Activated naive CD4-positive, alpha-beta T cell treated with anti-CD3 and anti-CD28 coated beads for 36 hours (primary cell): ENCODE measurements around the gene EIF4G1. TPM values are rescaled to one million over a fixed set of nuclear protein-coding genes. Genes with fewer than 3 reads are reported as not detected.
A peak's percentile ranks its signal among the peaks of the same experiment; 100 is the strongest.
"Not testable (repeated sequence)": the region's sequence is repeated elsewhere in the genome, so short reads cannot be mapped to it uniquely, and the experiment has no call there.

ENCODE experiments used
- CTCF ChIA-PET: fragments of 350-600 bp; sonication (Branson Sonifier 250); formaldehyde crosslinking; loops from one replicate; lab custom pipeline; 2021; ENCODE audit warnings: antibody characterized with exemption; lab: Charles Lee
- DNase-seq: peaks from one replicate; pipeline ENCODE4 v3.0.0-alpha.2; 2020
- H3K27ac Mint-ChIP-seq: one replicate; pipeline ENCODE4 v1.8.0; 2021; ENCODE audit warnings: mild to moderate bottlenecking, mixed read lengths
- H3K27me3 Mint-ChIP-seq: one replicate; pipeline ENCODE4 v1.8.0; 2021; ENCODE audit warnings: low read depth, mixed read lengths
- H3K36me3 Mint-ChIP-seq: one replicate; pipeline ENCODE4 v1.8.0; 2021; ENCODE audit warnings: low read depth, mixed read lengths
- H3K4me1 Mint-ChIP-seq: one replicate; pipeline ENCODE4 v1.8.0; 2021; ENCODE audit warnings: low read depth, mixed read lengths
- H3K4me3 Mint-ChIP-seq: one replicate; pipeline ENCODE4 v1.8.0; 2021; ENCODE audit warnings: mild to moderate bottlenecking, moderate library complexity, mixed read lengths
- H3K9me3 Mint-ChIP-seq: one replicate; pipeline ENCODE4 v1.8.0; 2021; ENCODE audit warnings: mixed read lengths
- intact Hi-C: fragments of 100-400 bp; cut with micrococcal nuclease; formaldehyde crosslinking; loops from one replicate; pipeline ENCODE4 v1.15.1; 2023
- total RNA-seq, 2 experiments: library from RNA; stranded (reverse); gene quantifications; one replicate each; pipeline ENCODE4 v1.2.3, GENCODE V29; 2021

Gene EIF4G1
- 100 to 1,000 TPM; 345 to 375 TPM for total RNA-seq

GRCh38 chr3:184314363-184314699 lies at the start of gene EIF4G1:
Gene EIF4G1 (plus strand): TSS chr3:184314606. CDS start chr3:184315797, 1,191 bp downstream.
- Mint-ChIP-seq H3K36me3 (peaks cover 30% of the 10 kb centered on the region), H3K27me3 (no peaks in the 10 kb centered on the region)

GRCh38 chr3:184267249-184267648 lies 47.2 kb upstream of the EIF4G1 start:
- H3K4me1 Mint-ChIP-seq, DNase-seq, H3K27ac Mint-ChIP-seq, intact Hi-C loops, H3K4me3 Mint-ChIP-seq, H3K9me3 Mint-ChIP-seq, H3K36me3 Mint-ChIP-seq: not testable (repeated sequence)
- H3K27me3 Mint-ChIP-seq, result peaks cover 27% of the 10 kb centered on the region
- CTCF ChIA-PET, result interaction anchor here (3.2 kb wide), 1 partner anchor 40 kb away, joined by 10 read pairs; no protein-coding TSS in a partner anchor

More at GRCh38 chr3:184314363-184314699, at the start of gene EIF4G1:
- CTCF ChIA-PET, result no interaction called here
- Mint-ChIP-seq H3K27ac (peak within 1 kb of the TSS; percentile 90), H3K9me3 (no peaks in the 10 kb centered on the region), H3K4me1 (peaks cover 29% of the 10 kb centered on the region), H3K4me3 (peak within 1 kb of the TSS; percentile 86)
- intact Hi-C loops, result loop anchor here (1.0 kb wide), 5 partner anchors 15 to 140 kb away; partner anchors contain the start of genes AP2M1, EEF1AKMT4 and PSMD2
- peak; percentile 93 for DNase-seq

GRCh38 chr3:184272269-184272668 lies 42.1 kb upstream of the EIF4G1 start:
- Mint-ChIP-seq H3K27me3 (peaks cover 34% of the 10 kb centered on the region), H3K36me3 (no peaks in the 10 kb centered on the region), H3K9me3 (peaks cover under 1% of the 10 kb centered on the region), H3K4me1 (peaks cover 4% of the 10 kb centered on the region), H3K4me3 (no peak overlapping the region), H3K27ac (no peak overlapping the region)
- intact Hi-C loops, result no loop called here
- CTCF ChIA-PET, result interaction anchor here (0.6 kb wide), 1 partner anchor 285 kb away, joined by 3 read pairs; no protein-coding TSS in a partner anchor
- no peak for DNase-seq

- DNase-seq, result no peak
- H3K36me3 Mint-ChIP-seq, result no peaks in the 10 kb centered on the region
- intact Hi-C loops, result no loop called here
- H3K27me3 Mint-ChIP-seq, result peaks cover 44% of the 10 kb centered on the region
- no peaks in the 10 kb centered on the region for H3K9me3 Mint-ChIP-seq
- CTCF ChIA-PET, result no interaction called here
- H3K4me3 Mint-ChIP-seq, result no peak overlapping the region
- H3K27ac Mint-ChIP-seq, result no peak overlapping the region
- H3K4me1 Mint-ChIP-seq, result peaks cover 4% of the 10 kb centered on the region
Observed at GRCh38 chr3:184275381-184275701, 39.1 kb upstream of the EIF4G1 start.

GRCh38 chr3:184275961-184276910 lies 38.2 kb upstream of the EIF4G1 start, which contains the start of gene ECE2:
Gene ECE2 (plus strand): TSS chr3:184276022. CDS start chr3:184276154, 132 bp downstream.
- CTCF ChIA-PET, result no interaction called here
- intact Hi-C loops, result no loop called here
- H3K4me1 Mint-ChIP-seq, result peaks cover 4% of the 10 kb centered on the region
- no peak within 1 kb of the TSS for H3K4me3 Mint-ChIP-seq
- H3K36me3 Mint-ChIP-seq, result no peaks in the 10 kb centered on the region
- DNase-seq, result no peak
- H3K27me3 Mint-ChIP-seq, result peaks cover 43% of the 10 kb centered on the region
- H3K27ac Mint-ChIP-seq, result no peak within 1 kb of the TSS
- no peaks in the 10 kb centered on the region for H3K9me3 Mint-ChIP-seq

GRCh38 chr3:184277366-184277765 lies 37.0 kb upstream of the EIF4G1 start:
- CTCF ChIA-PET, result no interaction called here
- Mint-ChIP-seq H3K27ac (no peak overlapping the region), H3K9me3 (no peaks in the 10 kb centered on the region), H3K36me3 (no peaks in the 10 kb centered on the region), H3K27me3 (peaks cover 36% of the 10 kb centered on the region), H3K4me1 (peaks cover 4% of the 10 kb centered on the region), H3K4me3 (no peak overlapping the region)
- no peak for DNase-seq
- intact Hi-C loops, result no loop called here

GRCh38 chr3:184282941-184283340 lies 31.5 kb upstream of the EIF4G1 start:
- no peaks in the 10 kb centered on the region for H3K36me3 Mint-ChIP-seq
- no peaks in the 10 kb centered on the region for H3K9me3 Mint-ChIP-seq
- intact Hi-C loops, result no loop called here
- H3K4me1 Mint-ChIP-seq, result no peaks in the 10 kb centered on the region
- peaks cover 10% of the 10 kb centered on the region for H3K27me3 Mint-ChIP-seq
- CTCF ChIA-PET, result interaction anchor here (0.6 kb wide), 1 partner anchor 36 kb away, joined by 3 read pairs; no protein-coding TSS in a partner anchor
- no peak overlapping the region for H3K27ac Mint-ChIP-seq
- no peak for DNase-seq
- H3K4me3 Mint-ChIP-seq, result no peak overlapping the region

GRCh38 chr3:184283681-184284080 lies 30.7 kb upstream of the EIF4G1 start:
- intact Hi-C loops, result no loop called here
- no peak overlapping the region for H3K27ac Mint-ChIP-seq
- H3K9me3 Mint-ChIP-seq, result no peaks in the 10 kb centered on the region
- no peak for DNase-seq
- CTCF ChIA-PET, result interaction anchor here (2.5 to 4.0 kb wide), 2 partner anchors 54 to 56 kb away, joined by 9 to 25 read pairs; partner anchors contain the start of gene VWA5B2
- no peak overlapping the region for H3K4me3 Mint-ChIP-seq
- H3K27me3 Mint-ChIP-seq, result peaks cover 5% of the 10 kb centered on the region
- no peaks in the 10 kb centered on the region for H3K4me1 Mint-ChIP-seq
- no peaks in the 10 kb centered on the region for H3K36me3 Mint-ChIP-seq

GRCh38 chr3:184284696-184285095 lies 29.7 kb upstream of the EIF4G1 start:
- intact Hi-C loops, result no loop called here
- no peaks in the 10 kb centered on the region for H3K36me3 Mint-ChIP-seq
- peaks cover 4% of the 10 kb centered on the region for H3K27me3 Mint-ChIP-seq
- no peak overlapping the region for H3K27ac Mint-ChIP-seq
- peak; percentile 55 for DNase-seq
- H3K4me3 Mint-ChIP-seq, result no peak overlapping the region
- no peaks in the 10 kb centered on the region for H3K9me3 Mint-ChIP-seq
- H3K4me1 Mint-ChIP-seq, result no peaks in the 10 kb centered on the region
- CTCF ChIA-PET, result interaction anchor here (2.5 to 4.0 kb wide), 2 partner anchors 55 to 58 kb away, joined by 9 to 25 read pairs; partner anchors contain the start of gene VWA5B2

- peak; percentile 79 for DNase-seq
- Mint-ChIP-seq H3K27me3 (peaks cover 4% of the 10 kb centered on the region), H3K9me3 (no peaks in the 10 kb centered on the region), H3K27ac (no peak overlapping the region), H3K4me3 (no peak overlapping the region), H3K4me1 (no peaks in the 10 kb centered on the region), H3K36me3 (no peaks in the 10 kb centered on the region)
- intact Hi-C loops, result loop anchor here (1.0 to 2.0 kb wide), 5 partner anchors 39 to 394 kb away; no protein-coding TSS in a partner anchor
- CTCF ChIA-PET, result interaction anchor here (0.5 to 4.9 kb wide), 11 partner anchors 9 to 466 kb away, joined by 3 to 34 read pairs (median 3); partner anchors contain the start of gene EEF1AKMT4
Observed at GRCh38 chr3:184289426-184289938, 24.9 kb upstream of the EIF4G1 start.

- peaks cover 4% of the 10 kb centered on the region for H3K27me3 Mint-ChIP-seq
Observed at GRCh38 chr3:184290331-184290730, 24.1 kb upstream of the EIF4G1 start.

GRCh38 chr3:184291044-184291737 lies 23.2 kb upstream of the EIF4G1 start:
- intact Hi-C loops, result no loop called here
- Mint-ChIP-seq H3K4me1 (no peaks in the 10 kb centered on the region), H3K27me3 (peaks cover under 1% of the 10 kb centered on the region), H3K27ac (no peak overlapping the region), H3K4me3 (no peak overlapping the region), H3K36me3 (no peaks in the 10 kb centered on the region), H3K9me3 (no peaks in the 10 kb centered on the region)
- no peak for DNase-seq
- CTCF ChIA-PET, result interaction anchor here (1.2 to 4.9 kb wide), 2 partner anchors 41 to 64 kb away, joined by 3 to 34 read pairs; partner anchors contain the start of gene EEF1AKMT4

More at GRCh38 chr3:184290331-184290730, 24.1 kb upstream of the EIF4G1 start:
- CTCF ChIA-PET, result interaction anchor here (1.1 to 4.9 kb wide), 2 partner anchors 63 to 467 kb away, joined by 3 to 34 read pairs; no protein-coding TSS in a partner anchor
- no peak for DNase-seq
- intact Hi-C loops, result no loop called here
- H3K27ac Mint-ChIP-seq, result no peak overlapping the region
- no peak overlapping the region for H3K4me3 Mint-ChIP-seq
- H3K4me1 Mint-ChIP-seq, result no peaks in the 10 kb centered on the region
- no peaks in the 10 kb centered on the region for H3K9me3 Mint-ChIP-seq
- no peaks in the 10 kb centered on the region for H3K36me3 Mint-ChIP-seq
